Activated CD4-positive, alpha-beta T cell treated with anti-CD3 and anti-CD28 coated beads, Interleukin-2, amount 50 U/mL, for 1 hour (primary cell): ENCODE results near the gene CD7.

Source experiments
- DNase-seq: peaks from one replicate; pipeline ENCODE4 v3.0.0-alpha.2; 2020

The CD7 gene

DNA sequence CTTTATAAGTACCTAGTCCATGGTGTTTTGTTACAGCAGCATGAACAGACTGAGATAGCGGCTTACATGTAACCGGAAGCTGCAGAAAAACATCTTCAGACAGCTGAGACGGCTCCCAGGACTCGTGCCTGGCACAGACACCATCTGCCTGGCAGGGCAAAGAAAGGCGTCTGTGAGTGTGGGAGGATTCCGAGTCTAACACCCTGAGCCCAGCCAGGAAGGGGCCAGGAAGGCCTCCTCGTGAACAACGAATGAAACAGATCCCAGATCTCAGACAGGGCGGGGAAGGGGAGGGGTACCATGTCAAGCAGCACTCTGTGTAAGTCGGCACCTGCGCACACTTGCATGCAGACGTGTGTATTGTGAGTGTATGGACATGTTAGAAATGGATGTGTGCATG is 39.6 kb downstream of the CD7 start:
- DNase-seq, result no peak

- no peak for DNase-seq
These were observed 40.5 kb downstream of the CD7 start for GRCh38 chr17:82276938-82277337.

GRCh38 chr17:82275326-82275725 is 42.1 kb downstream of the CD7 start:
- no peak for DNase-seq

- no peak for DNase-seq
These were observed 43.0 kb downstream of the CD7 start for GRCh38 chr17:82274134-82275020.

- peak; percentile 92 for DNase-seq
These were observed 43.9 kb downstream of the CD7 start, which contains the start of gene CSNK1D for GRCh38 chr17:82273327-82274133. CSNK1D (minus strand) TSS chr17:82273700; CDS start chr17:82273381, 319 bp downstream.

- peak; percentile 38 for DNase-seq
These were observed 44.7 kb downstream of the CD7 start for GRCh38 chr17:82272495-82273326.

GRCh38 chr17:82271401-82271800 is 46.0 kb downstream of the CD7 start:
- no peak for DNase-seq

- DNase-seq, result no peak
These were observed 46.8 kb downstream of the CD7 start for GRCh38 chr17:82270651-82271050.

DNA sequence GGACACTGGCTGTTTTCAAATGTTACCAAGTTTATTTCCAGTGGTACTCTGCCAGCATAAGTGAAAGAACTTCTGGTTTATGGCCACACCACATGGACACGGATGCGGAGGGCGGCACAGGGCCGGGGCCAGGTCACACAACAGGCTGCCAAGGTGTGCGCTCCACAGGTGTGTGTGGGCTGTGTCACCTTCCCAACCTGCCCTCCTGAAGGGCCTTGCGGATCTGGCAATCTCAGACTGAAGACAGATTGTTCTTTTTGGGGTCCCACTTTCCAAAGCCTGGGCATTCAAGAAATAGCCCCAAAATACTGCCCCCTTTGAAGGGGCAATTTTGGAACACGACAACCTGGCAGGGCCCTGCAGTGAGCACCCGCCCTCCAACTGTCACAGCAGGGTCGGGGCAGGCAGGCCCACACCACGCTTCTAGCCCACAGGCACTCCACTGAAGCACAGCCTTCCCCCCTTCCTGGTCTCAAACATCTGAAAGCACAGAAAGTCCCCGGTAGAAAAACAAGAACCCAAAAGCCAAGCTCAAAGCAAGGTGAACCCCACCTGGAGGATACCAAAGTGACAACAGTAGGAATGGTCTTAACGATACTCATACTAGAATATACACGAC is 47.4 kb downstream of the CD7 start:
- no peak for DNase-seq

GRCh38 chr17:82269138-82269881 is 48.1 kb downstream of the CD7 start:
- no peak for DNase-seq

GRCh38 chr17:82267575-82268379 is 49.6 kb downstream of the CD7 start:
- DNase-seq, result peak; percentile 33

DNA sequence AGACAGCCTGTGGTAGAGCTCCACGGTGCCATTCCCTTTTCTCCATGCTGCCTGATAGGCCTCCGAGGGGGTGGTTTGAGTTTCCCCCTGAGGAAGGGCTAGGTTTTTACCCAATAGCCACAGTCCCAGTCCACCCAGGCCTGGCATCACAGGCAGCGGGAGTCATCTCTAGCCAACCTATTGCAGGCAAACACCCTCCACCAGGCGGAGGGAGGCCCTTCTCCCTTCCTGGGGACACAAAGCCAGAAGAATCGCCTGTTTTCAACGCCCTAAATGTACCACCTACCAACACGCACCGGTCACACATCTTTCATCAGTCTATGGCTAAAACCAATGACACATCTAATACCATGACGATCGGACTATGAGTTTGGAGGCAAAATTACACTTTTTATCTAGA is 51.3 kb downstream of the CD7 start:
- no peak for DNase-seq
